Mammary epithelial cell (primary cell): ENCODE measurements around the gene NDUFV2.

ENCODE experiments used
- EZH2 ChIP-seq: IDR thresholded peaks from 2 replicates; pipeline ENCODE4 v1.6.1; 2012; ENCODE audit warnings: low read length, inconsistent platforms, borderline replicate concordance
- TF ChIP-seq, protein P1 (sequence below), 2 donors: IDR thresholded peaks in 1 of 2; conservative IDR thresholded peaks in 1 of 2; 2 replicates each; pipeline ENCODE4 v1.5.1; 2011 to 2012; ENCODE audit warnings: inconsistent platforms in 2 of 2, low read length in 2 of 2, mild to moderate bottlenecking in 2 of 2, control low read depth in 1 of 2, low read depth in 1 of 2; ENCODE audit not compliant: insufficient read depth in 1 of 2; ENCODE audit errors: extremely low read depth in 1 of 2

DNA sequence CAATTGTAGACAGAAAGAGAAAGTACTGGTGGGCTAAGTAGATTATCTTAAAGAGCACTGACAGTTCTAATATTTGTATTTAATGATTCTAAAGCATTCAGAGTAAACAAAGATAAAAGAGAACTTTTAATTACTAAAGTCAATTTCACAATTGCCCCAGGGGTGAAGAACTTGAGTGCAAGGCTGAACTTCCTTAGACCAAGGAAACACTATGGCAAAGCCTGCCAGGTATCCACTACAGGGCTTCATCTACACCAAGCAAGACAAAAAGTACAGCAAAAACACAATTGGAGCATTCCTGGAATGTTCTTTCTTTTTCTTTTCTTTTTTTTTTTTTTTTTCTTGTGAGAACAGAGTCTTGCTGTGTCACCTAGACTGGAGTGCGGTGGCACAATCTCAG lies 46.9 kb upstream of the NDUFV2 start:
- TF ChIP-seq, protein P1, sequence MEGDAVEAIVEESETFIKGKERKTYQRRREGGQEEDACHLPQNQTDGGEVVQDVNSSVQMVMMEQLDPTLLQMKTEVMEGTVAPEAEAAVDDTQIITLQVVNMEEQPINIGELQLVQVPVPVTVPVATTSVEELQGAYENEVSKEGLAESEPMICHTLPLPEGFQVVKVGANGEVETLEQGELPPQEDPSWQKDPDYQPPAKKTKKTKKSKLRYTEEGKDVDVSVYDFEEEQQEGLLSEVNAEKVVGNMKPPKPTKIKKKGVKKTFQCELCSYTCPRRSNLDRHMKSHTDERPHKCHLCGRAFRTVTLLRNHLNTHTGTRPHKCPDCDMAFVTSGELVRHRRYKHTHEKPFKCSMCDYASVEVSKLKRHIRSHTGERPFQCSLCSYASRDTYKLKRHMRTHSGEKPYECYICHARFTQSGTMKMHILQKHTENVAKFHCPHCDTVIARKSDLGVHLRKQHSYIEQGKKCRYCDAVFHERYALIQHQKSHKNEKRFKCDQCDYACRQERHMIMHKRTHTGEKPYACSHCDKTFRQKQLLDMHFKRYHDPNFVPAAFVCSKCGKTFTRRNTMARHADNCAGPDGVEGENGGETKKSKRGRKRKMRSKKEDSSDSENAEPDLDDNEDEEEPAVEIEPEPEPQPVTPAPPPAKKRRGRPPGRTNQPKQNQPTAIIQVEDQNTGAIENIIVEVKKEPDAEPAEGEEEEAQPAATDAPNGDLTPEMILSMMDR (conservative IDR thresholded peaks at IDR 0.05 in 1 of 2, IDR thresholded peaks at IDR 0.05 in 1 of 2; ENCODE audit: extremely low read depth in 1 of 2, insufficient read depth in 1 of 2, low read depth in 1 of 2, low read length in 2 of 2), result no peak
- TF ChIP-seq EZH2, result no peak
